Activated CD8-positive, alpha-beta memory T cell treated with anti-CD3 and anti-CD28 coated beads, Interleukin-2, amount 50 U/mL, for 48 hours (primary cell): Measurements from ENCODE around the gene STK10.
"Not testable (repeated sequence)": the region's sequence is repeated elsewhere in the genome, so short reads cannot be mapped to it uniquely, and the experiment has no call there.

Source experiments
- DNase-seq: peaks from one replicate; pipeline ENCODE4 v3.0.0-alpha.2; 2020

STK10 gene

DNA sequence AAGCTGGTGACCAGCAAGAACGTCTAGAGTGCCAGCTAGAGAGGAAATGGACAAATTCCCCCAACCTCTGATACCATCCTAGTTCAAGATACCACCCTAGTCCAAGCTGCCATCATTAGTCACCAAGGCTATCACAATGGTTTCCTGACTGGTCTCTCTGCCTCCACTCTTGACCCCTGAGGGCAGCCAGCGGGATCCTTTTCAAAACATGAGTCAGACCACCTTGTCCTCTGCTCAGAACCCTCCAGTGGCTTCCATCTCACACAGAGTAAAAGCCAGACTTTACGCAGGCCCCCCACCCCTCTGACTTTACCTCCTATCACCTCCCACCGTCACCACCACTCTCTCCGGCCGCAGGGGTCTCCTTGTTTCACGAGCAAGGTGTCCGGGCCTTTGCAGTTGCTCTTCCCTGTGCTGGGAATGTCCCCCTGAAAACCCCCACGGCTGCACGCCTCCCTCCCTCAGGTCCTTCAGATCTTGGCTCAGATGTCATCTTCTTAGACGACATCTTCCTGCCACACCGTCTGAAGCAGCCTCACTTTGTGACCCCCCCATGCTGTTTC lies 139.4 kb downstream of the STK10 start:
- DNase-seq, result no peak

DNA sequence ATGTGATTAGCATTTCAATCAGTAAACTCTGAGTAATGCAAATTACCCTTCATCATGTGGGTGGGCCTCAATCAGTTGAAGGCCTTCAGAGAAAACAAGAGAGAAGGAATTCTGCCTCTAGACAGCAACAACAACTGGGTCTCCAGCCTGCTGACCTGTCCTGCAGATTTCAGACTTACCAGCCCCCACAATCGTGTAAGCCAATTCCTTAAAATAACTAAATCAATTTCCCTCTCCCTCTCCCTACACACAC lies 139.9 kb downstream of the STK10 start:
- no peak for DNase-seq

DNA sequence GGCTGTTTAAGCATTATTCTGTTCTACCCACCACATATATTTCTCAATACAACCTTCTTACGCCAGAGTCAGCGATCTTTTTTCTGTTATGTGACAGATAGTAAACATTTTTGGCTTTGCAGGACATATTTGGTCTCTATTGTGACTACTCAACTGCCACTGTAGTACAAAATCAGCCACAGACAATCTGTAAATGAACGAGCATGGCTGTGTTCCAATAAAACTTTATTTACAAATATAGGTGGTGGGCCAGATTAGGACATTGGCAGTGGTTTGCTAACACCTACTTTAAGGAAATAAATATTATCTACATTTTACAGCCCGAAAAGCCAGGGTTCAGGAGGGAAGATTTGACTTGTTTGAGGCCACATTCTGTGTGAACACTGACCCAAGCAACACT lies 141.4 kb downstream of the STK10 start:
- no peak for DNase-seq

DNA sequence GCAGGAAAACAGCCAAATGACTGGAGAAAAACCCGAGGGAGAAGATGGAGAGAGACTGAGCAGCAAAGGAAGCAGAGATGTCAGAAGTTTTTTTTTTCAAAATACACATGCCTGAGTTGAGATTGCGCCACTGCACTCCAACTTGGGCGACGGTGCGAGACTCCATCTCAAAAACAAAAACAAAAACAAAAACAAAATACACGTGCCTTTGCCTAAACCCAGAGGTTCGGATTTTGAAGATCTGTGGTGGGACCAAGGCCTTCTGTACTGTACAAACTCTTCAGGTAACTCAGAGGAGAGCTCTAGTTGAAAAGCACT lies 142.8 kb downstream of the STK10 start:
- no peak for DNase-seq

DNA sequence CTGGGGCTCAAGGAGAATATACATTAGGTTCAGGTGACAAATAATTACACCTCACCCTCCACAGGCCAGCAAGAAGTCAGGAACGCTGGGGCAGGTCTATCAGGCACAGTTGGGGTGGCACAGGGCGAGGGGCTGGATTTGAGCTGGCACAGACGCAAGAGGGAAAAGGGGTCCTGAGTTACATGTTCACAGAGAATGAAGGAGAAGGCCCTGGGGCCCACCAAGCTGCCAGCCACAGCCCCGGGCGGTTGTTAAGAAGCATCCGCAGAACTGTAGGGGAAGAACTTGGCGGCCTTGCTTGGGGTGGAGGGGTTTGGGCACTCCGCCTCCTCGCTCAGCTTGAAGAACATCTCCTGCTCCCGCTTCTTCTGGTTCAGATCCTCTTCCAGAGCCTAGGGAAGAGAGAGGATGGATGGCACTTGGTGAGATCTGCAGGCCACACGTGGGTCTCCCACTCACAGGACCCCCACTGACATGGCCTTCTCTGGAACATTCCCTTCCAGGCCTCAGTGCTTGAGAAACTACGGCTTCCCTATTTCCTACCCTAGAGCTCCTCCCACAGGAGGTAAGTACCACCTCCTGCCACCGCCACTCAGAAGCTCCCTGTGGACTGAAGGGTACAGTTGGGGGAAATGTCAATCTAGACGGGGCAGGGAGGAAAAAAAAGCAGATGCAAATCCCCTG lies 143.3 kb downstream of the STK10 start:
- DNase-seq, result no peak

DNA sequence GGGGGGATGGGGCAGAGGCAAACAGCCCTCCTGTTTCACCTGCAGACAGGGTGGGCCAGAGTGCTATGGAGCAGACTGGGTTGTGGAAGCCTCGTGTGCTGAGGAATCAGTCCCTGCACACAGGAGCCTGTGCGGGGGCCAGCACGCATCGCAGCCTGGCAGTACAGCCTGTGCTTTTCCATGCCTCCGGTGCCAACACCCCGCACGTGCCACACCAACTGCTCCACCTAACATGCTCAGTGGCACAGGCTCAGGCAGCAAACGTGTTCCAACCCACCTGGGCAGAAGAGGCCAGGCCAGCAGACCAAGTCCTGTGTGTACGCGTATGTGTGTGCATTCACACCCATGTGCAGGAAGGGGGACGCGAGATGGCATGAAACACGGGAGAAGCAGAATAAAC lies 144.2 kb downstream of the STK10 start:
- DNase-seq, result no peak

DNA sequence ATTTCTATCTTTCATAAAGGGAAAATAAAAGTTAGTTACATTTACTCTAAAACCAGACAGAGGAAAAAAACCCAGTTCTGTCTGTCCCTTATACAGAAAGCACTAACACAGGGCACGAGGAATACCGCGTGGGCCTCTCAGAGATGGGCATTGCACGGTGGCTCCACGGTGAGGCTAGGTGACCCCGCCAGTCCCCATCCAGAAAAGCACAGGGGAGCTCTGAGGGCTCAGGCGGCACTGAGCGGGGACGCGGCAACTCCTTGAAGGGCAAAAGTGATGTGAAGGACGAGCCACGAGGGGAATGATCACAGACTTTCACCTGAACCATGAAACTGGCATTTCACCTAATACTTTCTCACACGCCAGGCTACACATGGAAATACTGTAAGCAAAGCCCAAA lies 145.8 kb downstream of the STK10 start:
- DNase-seq, result no peak

DNA sequence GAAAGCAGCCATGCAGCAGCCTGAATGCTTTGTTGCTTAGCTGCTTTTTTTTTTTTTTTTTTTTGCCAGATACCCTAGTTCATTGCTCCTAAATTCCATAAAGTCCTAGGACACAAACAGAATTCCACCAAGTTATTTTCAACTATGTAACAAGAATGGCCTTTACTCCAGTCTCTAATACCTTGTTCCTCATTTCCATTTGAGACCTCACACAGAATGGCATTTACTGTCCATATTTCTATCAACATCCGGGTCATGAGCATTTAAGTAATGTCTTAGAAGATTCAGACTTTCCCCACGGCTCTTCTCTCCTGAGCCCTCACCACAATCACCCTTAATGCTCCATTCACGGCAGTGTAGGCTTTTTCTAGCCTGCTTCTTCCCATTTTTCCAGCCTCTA lies 149.9 kb downstream of the STK10 start:
- DNase-seq, result no peak

DNA sequence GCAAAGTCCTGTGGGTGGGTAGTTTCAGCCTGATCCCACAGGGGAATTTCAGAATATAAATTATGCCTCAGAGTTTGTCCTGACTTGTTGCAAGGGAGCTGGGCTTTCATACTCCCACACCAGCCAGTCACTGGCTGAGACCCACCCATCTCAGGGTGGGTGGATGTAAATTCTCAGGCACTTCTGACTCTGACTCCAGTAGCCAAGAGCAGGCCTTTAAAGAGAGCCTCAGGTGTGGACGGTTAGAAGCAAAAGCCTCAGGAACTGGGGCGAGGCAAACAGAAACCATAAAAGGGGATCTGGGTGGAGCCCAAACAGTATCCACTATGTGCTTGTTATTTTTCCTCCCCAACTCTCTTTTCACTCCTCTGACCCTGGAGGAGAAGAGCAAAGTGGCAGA lies 153.0 kb downstream of the STK10 start:
- no peak for DNase-seq

DNA sequence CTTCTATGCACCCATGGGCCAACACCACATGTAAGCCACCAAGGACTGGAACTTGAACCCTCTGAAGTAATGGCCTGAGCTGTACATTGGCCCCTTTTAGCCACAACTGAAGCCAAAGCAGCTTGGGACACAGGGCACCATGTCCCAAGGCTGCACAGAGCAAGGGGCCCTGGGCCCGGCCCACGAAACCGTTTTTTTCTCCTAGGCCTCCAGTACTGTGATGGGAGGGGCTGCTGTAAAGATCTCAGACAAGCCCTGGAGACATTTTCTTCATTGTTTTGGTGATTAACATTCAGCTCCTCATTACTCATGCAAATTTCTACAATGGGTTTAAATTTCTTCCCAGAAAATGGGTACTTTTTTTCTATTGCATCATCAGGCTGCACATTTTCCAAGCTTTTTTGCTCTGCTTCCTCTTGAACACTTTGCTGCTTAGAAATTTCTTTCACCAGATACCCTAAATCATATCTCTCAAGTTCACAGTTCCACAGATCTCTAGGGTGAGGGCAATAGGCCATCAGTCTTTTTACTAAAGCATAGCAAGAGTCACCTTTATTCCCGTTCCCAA lies 156.0 kb downstream of the STK10 start:
- no peak for DNase-seq

DNA sequence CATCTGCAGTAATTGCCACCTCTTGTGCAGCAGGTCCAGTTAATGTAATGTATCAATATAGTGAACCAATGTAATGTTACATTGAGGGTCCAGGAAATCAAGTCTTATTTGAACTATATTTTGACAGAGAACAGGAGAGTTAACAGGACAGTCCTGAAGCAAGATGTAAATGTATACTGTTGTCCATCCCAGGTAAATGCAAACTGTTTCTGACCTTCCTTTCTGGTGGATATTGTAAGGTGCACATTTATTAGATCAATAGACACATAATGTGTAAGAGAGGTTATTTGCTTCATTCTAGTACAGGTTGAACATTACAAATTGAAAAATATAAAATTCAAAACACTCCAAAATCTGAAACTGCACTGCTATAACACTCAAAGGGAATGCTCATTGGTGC lies 158.1 kb downstream of the STK10 start:
- no peak for DNase-seq

DNA sequence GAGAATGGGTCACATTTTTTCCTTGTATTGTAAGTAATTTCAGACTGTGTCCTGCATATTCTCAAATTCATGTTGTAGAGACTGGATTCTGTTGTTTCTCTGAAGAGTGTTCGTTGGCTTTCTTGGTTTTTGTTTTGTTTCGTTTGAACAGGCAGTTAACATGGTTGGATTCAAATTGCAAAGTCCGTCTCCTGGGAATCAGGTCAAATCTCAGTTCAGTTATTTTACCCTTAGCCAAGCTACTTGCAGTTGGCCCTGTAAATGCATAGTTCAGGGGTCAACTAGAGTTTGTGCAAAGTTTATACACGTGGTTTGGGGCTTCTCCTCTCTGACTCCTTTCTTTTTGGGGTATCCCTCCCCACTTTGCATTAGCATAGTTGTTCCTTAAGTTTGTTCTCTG lies 159.9 kb downstream of the STK10 start:
- no peak for DNase-seq

DNA sequence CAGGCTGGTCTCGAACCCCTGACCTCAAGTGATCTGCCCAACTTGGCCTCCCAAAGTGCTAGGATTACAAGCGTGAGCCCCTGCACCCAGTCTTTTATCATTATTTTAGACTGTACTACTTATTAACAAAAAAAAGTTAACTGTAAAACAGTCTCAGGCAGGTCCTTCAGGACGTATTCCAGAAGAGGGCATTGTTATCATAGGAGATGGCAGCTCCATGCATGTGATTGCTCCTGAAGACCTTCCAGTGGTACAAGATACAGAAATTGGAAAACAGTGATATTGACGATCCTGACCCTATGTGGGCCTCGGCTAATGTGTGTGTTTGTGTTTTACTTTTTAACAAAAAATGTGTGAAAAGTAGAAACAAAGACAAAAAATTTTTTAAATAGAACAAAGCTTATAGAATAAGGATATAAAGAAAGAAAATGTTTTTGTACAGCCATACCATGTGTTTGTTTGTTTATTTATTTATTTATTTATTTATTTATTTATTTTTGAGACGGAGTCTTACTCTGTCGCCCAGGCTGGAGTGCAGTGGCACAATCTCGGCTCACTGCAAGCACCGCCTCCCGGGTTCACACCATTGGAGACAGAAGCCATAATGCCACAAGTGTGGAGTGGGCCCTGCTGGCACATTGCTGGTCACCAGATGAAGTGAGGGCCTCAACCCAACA lies 167.8 kb downstream of the STK10 start:
- DNase-seq, result not testable (repeated sequence)

DNA sequence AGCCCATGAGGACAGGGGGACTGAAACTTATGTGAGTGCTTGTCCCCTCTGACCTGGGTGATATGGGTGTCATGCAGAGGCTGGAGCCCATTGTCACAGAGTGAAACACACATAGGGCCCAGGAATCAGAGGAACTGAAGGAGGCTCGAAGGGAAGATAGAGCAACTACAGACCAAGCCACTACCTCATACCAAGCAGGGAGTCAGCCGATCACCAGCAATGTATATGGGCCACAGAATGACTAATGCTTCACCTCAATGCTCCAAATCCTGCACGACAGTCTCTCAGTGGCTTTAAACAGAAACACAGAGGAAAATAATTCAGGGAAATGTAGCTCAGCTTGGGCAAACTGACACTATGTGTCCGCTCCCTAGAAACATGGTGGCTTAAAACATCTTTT lies 172.7 kb downstream of the STK10 start:
- no peak for DNase-seq

DNA sequence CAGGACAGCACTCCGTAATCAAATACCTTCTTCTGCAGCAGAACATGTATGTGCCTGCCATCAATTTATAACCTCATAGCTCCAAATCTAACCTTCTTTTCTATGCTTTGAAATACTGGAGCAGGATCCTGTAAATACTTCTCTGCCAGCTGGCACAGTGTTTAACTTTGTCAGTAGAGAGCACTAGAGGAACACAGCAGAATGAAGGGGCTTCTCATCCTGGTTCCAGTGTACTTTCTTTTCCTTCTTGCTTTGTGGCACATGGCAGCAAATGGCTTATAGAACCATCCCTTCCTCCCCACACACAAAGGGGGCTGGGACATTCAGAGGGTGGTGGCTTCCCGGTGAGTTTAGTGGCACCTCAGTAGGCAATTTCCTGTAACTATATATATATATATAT lies 177.7 kb downstream of the STK10 start:
- no peak for DNase-seq

DNA sequence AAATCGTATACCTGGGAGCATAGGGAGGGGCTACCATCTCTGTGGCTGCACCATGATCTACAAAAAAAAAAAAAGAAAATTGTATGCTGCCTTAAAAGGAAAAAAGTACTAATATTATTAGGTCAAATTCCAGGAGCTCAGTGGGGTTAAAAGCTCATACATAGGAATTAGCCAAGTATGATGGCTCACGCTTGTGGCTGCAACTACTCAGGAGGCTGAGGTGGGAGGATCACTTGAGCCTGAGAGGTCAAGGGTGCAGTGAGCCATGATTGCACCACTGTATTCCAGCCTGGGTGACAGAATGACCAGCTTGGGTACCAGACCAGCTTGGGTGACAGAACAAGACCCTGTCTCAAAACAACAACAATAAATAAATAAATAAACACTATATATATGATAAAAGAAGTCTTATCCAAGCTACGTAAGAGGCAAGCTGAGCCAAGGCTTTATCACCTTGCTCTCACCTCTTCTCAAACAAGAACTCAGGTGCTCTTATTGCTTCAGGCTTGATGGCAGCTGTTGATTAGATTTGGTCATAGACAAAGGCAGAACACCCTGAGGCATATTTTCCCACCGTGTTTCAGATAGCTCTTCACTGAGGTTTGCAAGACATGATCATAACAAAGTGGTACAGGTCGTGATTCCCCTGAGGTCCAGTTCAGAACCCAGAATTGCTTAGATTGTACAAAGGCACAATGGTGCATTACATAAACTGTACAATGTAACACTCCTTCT lies 178.3 kb downstream of the STK10 start:
- DNase-seq, result no peak

DNA sequence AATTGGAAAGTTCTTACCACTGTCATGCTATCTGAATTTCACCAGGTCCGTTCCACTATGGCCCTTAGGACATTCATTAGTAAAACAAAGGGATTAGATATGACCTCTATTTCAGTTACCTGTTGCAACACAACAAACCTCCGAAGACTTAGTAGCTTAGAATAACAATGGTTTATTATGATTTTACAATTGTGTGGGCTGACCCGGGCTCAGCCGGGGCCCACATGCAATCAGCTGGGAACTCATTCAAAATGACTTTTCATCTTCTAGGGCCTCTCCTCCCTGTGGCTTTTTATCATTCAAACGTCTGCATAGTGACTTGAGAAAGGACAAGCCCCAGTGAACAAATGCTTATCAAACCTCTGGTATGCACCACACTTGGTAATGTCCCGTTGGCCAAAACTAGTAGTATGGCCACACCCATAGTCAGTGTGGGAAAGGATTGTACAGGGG lies 179.3 kb downstream of the STK10 start:
- no peak for DNase-seq

DNA sequence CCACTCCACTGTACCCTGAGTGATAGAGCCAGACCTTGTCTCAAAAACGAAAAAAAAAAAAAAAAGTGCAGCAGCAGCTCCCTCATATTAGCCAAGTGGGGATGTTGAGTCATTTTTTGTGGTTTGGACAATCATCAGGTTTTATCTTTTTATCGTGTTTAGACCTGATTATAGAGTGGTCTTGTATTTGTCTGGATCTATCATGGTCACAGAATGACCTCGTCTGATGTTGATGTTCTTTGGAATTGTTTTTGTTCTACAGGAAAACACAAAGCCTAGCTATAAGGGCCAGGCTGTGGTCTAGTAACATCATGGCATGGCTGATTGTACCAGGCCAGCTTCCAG lies 179.9 kb downstream of the STK10 start:
- DNase-seq, result no peak

DNA sequence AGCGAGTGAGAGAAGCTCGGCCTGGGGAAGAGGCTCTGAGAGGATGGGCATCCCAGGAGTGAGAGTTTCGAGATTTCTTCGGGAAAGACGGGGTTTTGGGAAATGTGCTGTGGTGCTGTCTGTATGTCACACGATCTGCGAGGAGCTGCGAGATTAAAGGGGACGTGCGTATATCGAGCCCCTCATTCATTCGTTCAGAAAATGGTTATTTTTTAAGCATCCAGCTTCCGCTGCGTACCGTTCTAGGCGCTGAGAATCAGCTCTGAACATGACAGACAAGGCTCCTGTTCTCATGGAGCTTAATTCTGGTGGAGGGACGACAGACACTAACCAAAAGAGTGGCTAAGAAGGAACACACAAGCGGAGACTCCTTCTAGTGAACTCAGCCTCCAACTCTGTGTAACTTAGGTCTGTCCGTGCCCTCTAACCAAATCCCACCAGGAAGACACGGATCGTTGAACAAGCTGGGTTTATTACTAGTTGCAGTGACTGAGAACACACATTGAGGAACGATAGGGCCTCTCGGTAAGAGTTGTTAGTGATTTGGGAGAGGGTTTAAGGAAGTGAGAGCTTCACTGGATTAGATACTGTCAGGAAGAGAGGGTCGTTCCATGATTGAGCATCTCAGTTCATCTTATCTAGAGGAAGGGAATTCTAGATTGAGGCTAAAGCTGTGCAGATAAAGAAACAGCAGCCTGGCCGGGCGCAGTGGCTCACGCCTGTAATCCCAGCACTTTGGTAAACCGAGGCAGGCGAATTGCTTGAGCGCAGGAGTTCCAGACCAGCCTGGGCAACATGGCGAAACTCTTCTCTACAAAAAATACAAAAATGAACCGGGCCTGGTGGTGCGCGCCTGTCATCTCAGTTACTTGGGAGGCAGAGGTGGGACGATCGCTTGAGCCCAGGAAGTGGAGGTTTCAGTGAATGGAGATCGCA lies 180.6 kb downstream of the STK10 start:
- no peak for DNase-seq

DNA sequence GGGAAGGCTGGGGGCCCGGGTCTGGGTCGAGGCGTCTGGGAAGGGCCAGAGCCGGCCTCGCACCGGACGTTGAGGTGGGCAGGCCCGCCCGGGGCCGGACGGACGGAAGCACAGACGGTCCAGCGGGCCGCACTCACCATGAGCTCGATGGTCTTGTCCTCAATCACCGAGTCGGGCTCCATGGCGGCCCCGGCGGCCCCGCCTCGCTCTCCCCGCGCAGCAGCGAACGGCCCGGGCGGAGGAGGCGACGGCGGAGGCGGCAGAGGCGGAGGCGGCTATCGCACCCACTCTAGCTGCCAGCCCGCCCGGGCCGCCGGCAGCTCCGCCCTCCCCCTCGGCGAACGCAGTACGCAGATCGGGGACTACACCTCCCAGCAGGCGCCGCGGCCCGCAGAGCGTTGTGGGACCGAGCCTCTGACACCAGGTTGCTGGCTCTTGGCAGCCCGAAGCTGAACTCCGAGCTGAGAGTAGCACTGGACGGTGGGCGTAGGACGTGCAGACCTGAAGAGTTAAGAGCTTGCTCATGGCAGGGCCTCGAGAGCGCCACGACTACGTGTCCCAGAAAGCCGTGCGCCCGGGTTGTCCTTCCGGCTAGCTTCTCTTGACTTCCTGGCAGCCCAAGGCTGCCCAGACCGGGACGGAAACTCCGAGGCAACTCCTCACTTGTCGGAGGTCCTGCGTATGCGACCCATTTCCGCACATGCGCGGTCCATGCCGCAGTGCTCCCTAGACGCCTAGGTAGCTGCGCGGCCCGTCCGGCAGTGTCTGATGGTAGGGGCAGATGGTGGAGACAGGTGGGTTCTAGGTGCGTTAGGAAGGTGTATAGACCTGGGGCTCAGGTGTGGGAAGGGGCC lies 181.5 kb downstream of the STK10 start, which contains the start of gene FBXW11:
FBXW11 (minus strand) TSS at position 318 of the 854 bp plus-strand sequence; CDS start at position 182, 136 bp downstream.
- peak; percentile 95 for DNase-seq

DNA sequence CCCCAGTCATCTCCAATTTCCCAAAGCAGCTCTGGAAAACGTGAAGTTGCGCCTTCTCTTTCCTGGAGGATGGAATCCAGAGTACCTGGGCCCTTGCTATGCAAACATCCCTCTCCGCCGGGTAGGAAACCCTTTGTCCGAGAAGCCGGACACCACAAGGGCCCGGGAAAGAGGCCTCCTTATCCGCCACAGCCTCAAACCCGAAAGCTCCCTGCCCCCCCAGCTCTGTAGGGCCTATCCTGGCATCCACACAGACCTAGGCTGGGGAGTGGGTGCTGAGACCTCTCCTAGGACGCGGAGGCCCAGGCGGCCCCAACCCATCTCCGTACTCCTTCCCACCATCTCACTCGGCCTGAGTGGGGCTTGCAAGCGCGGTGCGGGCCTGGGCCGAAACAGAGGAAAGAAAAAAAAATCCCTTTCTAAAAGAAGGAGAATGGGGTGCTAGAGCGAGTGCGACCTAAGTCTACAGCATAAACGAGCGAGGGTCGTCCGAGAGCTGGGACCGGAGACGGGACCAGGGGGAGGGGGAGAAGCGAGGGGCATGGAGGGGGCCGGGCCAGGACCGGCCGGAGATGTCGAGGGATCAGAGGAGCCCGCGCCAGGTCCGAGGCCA lies 182.2 kb downstream of the STK10 start:
- DNase-seq, result peak; percentile 70
